ENCODE measurements around the gene SPEN. TPM values are rescaled to one million over a fixed set of nuclear protein-coding genes. Genes with fewer than 3 reads are reported as not detected.

Gene SPEN
- total RNA-seq, 1 donor from 2014 or later = 68.4 TPM

- intact Hi-C loops (cut with micrococcal nuclease) = loop anchor here (5.0 kb wide), 1 partner anchor 36 kb away; no protein-coding TSS in a partner anchor
Observed at GRCh38 chr1:15851210-15852035, 3.9 kb downstream of the SPEN start.

DNA sequence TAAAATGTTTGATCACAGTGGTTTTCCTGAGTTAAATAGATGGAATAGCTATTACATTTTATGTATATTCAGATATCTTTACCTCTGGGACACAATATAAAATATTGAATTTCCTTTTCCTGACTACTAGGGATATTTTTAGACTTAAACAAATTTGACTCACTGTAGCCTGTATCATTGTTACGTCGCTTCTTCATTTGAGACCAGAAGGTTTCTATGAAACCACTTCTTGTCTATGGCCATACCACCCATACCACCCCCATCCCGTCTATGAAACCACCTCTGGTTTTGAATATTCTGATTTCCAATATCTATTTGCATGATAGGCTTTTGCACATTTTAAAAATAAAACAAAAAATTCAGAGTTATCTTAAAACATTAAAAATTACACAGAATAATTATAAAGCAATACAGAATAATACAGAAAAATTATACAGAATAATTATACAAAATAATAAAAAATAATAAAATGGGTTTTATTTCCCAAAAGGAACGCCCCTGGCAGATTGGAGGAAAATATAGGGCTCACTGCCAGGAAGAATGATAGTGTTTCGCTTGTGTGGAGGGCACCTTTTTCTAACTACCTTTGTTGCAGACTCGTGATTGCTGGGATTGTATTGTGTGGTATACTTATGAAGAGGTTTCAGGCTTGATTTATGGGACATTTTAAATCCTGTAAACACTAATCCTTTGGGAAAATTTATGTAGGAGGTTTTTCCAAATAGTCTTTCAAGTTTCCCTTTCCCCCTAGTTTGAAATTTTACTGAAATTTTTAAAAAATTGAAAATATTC is 4.7 kb downstream of the SPEN start:
- intact Hi-C loops (cut with micrococcal nuclease) = loop anchor here (5.0 kb wide), 1 partner anchor 35 kb away; no protein-coding TSS in a partner anchor

GRCh38 chr1:15852828-15853302 is 5.4 kb downstream of the SPEN start:
- intact Hi-C loops (cut with micrococcal nuclease) = loop anchor here (5.0 kb wide), 1 partner anchor 34 kb away; no protein-coding TSS in a partner anchor

DNA sequence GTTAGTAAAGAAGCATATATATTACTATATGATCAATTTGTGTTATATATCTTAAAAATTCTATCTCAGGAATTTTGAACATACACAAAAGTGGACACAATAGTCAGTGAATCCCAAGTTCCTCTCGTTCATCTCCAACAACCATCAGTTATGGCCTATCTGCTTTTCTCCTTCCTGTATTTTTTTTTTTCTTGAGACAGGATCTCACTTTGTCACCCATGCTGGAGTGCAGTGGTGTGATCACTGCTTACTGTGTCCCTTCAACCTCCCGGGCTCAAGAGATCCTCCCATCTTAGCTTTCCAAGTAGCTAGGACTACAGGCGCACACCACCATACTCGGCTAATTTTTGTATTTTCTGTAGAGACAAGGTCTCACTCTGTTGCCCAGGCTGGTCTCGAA is 9.4 kb downstream of the SPEN start:
- intact Hi-C loops (cut with micrococcal nuclease) = no loop called here

GRCh38 chr1:15858069-15858670 is 10.7 kb downstream of the SPEN start:
- intact Hi-C loops (cut with micrococcal nuclease) = no loop called here

- intact Hi-C loops (cut with micrococcal nuclease) = no loop called here
Observed at GRCh38 chr1:15858672-15859372, 11.3 kb downstream of the SPEN start.

- intact Hi-C loops (cut with micrococcal nuclease) = no loop called here
Observed at GRCh38 chr1:15863156-15863901, 15.8 kb downstream of the SPEN start.

DNA sequence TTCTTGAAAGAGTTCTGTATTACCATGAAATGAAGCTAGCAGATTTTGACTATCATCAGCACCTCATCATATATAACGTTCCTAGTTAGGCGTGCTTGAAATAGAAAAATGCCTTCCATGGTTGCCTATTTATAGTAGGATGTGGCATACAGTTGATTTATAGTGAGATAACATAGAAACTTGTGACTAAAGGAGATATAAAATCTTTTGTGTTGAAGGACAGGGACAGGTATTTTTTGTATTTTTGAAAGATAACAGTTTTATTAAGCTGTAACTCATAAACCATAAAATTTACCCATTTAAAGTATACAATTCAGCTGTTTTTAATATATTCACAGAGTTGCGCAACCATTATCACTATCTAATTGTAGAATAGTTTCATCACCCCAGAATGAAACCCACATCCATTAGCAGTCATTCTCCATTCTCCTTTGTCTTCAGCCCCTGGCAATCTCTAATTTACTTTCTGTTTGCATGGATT is 19.3 kb downstream of the SPEN start:
- intact Hi-C loops (cut with micrococcal nuclease) = no loop called here

- intact Hi-C loops (cut with micrococcal nuclease) = no loop called here
Observed at GRCh38 chr1:15867288-15867687, 19.8 kb downstream of the SPEN start.

GRCh38 chr1:15869413-15869812 is 21.9 kb downstream of the SPEN start:
- intact Hi-C loops (cut with micrococcal nuclease) = no loop called here

GRCh38 chr1:15870421-15870820 is 22.9 kb downstream of the SPEN start:
- intact Hi-C loops (cut with micrococcal nuclease) = no loop called here

- intact Hi-C loops (cut with micrococcal nuclease) = no loop called here
Observed at GRCh38 chr1:15874471-15874870, 27.0 kb downstream of the SPEN start.

- intact Hi-C loops (cut with micrococcal nuclease) = no loop called here
Observed at GRCh38 chr1:15876357-15877055, 29.0 kb downstream of the SPEN start.

- intact Hi-C loops (cut with micrococcal nuclease) = no loop called here
Observed at GRCh38 chr1:15881961-15882360, 34.5 kb downstream of the SPEN start.

DNA sequence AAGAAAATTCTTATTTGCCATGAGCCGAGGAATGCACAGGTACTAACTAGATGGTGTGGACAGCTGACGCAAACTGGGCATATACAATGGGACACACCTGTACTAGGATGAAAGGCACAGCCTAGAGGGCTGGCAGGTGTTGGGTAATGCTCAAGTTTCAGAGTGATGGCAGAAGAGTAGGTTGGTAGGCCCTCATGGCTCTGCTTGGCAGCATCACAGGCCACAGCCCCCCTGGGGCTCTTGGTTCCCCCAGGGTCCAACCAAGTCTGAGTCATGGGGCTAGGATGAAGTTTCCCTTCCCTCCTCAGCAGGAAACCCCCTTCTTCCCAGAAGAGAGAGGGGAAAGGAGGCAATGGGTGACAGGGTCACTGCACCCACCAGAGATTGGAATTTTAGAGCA is 35.2 kb downstream of the SPEN start:
- intact Hi-C loops (cut with micrococcal nuclease) = no loop called here

- intact Hi-C loops (cut with micrococcal nuclease) = no loop called here
Observed at GRCh38 chr1:15883326-15883725, 35.8 kb downstream of the SPEN start.

DNA sequence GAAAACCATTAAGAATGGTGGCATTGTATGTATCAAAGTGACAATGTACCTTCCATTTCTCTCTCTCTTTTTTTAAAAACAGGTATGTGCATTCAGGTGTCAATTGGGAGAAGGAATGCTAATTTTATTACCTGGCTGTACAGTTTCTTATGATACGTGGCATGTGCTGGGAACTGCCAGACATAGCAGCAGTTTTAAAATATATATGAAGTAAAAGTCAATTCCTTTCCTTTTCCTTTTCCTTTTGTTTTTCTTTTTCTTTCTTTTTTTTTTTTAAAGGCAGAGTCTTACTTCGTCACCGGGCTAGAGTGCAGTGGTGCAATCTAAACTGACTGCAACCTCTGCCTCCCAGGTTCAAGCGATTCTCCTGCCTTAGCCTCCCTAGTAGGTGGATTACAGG is 37.0 kb downstream of the SPEN start:
- intact Hi-C loops (cut with micrococcal nuclease) = no loop called here

DNA sequence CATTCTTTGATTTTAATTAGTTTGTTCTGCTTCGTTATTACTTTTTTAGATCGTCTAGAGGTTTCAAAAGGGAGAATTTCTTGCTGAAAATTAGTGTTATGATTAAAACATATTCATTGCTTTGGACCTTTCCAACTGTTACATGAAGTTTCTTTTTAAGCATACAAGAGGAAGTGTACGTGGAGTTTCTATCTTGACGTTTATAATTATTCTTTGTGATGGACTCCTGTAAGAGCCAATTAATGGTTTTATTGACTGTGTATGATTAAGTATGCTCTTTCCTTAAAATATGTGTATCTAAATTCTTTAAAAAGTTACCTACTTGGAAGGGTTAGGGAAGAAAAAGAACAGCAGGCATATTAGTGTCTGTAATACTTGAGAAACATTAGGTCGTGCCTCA is 37.8 kb downstream of the SPEN start:
- intact Hi-C loops (cut with micrococcal nuclease) = loop anchor here (5.0 kb wide), 1 partner anchor 33 kb away; no protein-coding TSS in a partner anchor
